ENCODE measurements around the gene EPC1.

EPC1 gene

DNA sequence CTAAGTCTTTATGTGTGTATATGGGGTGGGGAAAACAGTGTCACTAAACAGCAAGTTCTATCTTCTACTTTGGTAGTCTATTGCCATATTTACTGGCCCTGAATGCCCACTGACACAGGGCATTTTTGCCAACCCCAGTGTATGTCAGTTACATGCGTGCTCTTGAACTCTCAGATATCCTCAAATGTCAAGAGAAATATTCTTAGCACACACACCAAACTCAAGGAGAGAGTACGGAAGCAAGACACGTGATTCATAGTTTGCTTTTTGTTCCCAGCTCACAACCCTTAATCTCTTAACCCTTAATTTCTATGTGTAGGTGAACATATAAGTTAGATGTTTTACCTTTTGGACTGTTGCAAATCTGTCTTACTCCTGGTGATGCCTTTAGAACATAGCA, 39.3 kb downstream of the EPC1 start:
- H3K9me3 ChIP-seq: no peaks in the 10 kb centered on the region
- H3K36me3 ChIP-seq: peaks cover 8% of the 10 kb centered on the region; the same call in 1 of the 2 replicates
- TF ChIP-seq, protein P1, sequence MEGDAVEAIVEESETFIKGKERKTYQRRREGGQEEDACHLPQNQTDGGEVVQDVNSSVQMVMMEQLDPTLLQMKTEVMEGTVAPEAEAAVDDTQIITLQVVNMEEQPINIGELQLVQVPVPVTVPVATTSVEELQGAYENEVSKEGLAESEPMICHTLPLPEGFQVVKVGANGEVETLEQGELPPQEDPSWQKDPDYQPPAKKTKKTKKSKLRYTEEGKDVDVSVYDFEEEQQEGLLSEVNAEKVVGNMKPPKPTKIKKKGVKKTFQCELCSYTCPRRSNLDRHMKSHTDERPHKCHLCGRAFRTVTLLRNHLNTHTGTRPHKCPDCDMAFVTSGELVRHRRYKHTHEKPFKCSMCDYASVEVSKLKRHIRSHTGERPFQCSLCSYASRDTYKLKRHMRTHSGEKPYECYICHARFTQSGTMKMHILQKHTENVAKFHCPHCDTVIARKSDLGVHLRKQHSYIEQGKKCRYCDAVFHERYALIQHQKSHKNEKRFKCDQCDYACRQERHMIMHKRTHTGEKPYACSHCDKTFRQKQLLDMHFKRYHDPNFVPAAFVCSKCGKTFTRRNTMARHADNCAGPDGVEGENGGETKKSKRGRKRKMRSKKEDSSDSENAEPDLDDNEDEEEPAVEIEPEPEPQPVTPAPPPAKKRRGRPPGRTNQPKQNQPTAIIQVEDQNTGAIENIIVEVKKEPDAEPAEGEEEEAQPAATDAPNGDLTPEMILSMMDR (IDR thresholded peaks at IDR 0.05; ENCODE audit: low read depth, low read length): no peak
- H3K27me3 ChIP-seq: no peaks in the 10 kb centered on the region
- DNase-seq: no peak
- no peak overlapping the region for H3K4me3 ChIP-seq (ENCODE audit: low read depth, low read length)
- H3K4me1 ChIP-seq: 0 out of 2 replicates have a peak, but pooled peaks cover under 1% of the 10 kb centered on the region

DNA sequence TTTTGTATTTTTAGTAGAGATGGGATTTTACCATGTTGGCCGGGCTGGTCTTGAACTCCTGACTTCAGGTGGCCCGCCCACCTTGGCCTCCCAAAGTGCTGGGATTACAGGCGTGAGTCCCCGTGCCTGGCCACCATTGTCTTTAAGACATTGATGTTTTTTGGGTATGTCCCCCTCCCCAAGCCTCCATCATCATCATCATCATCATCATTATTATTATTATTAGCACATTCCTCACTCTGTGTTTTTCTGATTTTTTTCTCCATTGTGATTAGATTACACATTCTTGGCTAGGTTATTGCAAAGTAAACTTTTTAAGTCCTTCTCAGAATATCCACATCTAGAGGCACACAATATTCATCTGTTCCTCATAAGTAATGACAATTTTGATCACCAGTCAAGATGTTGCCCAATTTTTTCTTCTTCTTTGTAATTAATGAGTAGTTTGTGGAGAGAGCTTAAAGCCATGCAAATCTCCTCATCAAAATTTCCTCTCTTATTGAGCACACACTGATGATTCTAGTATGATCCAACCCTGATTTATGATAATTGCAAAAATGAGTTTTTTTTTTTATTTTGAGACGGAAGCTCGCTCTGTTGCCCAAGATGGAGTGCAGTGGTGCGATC, 47.5 kb downstream of the EPC1 start:
- no peaks in the 10 kb centered on the region for H3K9me3 ChIP-seq
- DNase-seq: no peak
- TF ChIP-seq, protein P1 (IDR thresholded peaks at IDR 0.05; ENCODE audit: low read depth, low read length): no peak
- H3K4me1 ChIP-seq: no peaks in the 10 kb centered on the region
- H3K4me3 ChIP-seq (ENCODE audit: low read depth, low read length): no peak overlapping the region
- H3K27me3 ChIP-seq: no peaks in the 10 kb centered on the region
- H3K36me3 ChIP-seq: peaks cover 5% of the 10 kb centered on the region; the same call in 1 of the 2 replicates

DNA sequence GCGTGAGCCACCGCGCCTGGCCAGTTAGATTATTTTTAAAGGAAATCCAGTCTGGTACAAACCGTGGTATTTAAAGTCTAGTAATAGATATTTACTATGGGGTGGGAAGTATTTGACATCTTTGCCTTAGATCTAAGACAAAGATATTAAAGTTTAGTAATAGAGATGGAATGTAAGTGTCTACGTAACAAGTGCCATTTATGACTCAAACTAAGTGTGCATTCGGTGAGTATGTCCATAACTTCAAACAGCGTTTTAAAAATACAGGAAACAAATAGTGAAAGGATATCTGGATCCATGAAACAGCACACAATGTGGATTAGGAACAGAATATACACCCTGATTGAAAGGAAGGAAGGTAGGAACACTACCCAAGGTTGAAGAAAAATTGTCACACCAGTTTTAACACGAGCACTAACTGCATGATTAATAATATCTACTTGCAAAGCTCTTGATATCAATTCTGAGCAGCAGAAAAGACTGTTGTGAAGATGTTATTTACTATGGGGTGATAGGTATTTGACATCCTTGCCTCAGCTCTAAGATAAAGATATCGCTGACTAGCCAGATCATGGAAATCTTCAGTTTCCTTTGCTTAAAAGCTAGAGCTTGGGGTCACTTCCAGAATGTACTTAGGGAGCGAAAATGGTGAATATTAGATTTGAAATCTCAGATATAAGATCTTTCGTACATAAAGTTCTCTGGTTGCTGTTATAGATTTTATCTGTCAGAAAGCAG, 48.7 kb downstream of the EPC1 start:
- Histone ChIP-seq H3K27me3 (no peaks in the 10 kb centered on the region), H3K36me3 (no peaks in the 10 kb centered on the region; the same call in 1 of the 2 replicates), H3K9me3 (no peaks in the 10 kb centered on the region), H3K4me1 (no peaks in the 10 kb centered on the region; the same call in 1 of the 2 replicates), H3K4me3 (ENCODE audit: low read depth, low read length) (no peak overlapping the region)
- DNase-seq: no peak
- TF ChIP-seq, protein P1 (IDR thresholded peaks at IDR 0.05; ENCODE audit: low read depth, low read length): no peak

DNA sequence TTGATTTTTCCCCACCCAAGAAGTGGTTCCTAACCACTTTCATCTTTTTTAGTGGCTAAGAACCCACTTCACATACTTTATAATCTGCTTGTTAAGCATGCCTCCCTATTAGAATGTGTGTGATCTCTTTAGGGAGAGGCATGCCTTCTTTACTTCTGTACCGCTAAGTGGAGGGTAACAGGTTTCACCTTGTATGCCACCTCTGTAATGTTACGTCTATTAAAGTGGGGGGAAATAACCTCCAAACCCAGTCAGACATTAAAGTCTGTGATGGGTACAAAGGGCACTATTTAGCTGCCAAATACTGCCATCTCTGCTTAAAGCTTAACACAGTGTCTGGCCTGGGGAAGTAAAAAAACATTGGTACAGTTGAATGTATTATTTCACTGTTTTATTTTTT, 51.9 kb downstream of the EPC1 start:
- no peaks in the 10 kb centered on the region for H3K9me3 ChIP-seq
- no peak overlapping the region for H3K4me3 ChIP-seq (ENCODE audit: low read depth, low read length)
- no peak for DNase-seq
- H3K27me3 ChIP-seq: no peaks in the 10 kb centered on the region
- H3K4me1 ChIP-seq: no peaks in the 10 kb centered on the region; the same call in 1 of the 2 replicates
- H3K36me3 ChIP-seq: peaks cover 5% of the 10 kb centered on the region
- TF ChIP-seq, protein P1 (IDR thresholded peaks at IDR 0.05; ENCODE audit: low read depth, low read length): no peak

DNA sequence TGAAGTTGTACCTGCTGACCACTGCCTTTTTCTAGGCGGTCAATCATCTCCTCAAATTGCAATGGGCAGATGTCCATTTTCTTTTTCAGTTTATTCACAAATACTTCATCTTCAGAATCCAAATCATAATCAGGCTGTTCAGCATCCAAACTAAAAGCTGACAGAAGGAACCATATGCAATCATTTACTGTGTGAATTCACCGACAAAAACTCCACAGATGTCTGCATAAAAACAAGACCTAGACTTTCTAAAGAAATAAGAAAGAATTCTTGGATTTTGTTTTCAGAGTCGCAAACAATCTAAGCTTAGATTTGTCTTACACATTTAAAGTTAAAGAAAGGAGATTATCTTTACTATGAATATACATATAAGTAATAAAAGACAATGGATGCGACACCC, 53.4 kb downstream of the EPC1 start:
- no peak overlapping the region for H3K4me3 ChIP-seq (ENCODE audit: low read depth, low read length)
- TF ChIP-seq, protein P1 (IDR thresholded peaks at IDR 0.05; ENCODE audit: low read depth, low read length): no peak
- no peak for DNase-seq
- H3K27me3 ChIP-seq: no peaks in the 10 kb centered on the region
- peaks cover 9% of the 10 kb centered on the region for H3K36me3 ChIP-seq
- no peaks in the 10 kb centered on the region; the same call in 1 of the 2 replicates for H3K4me1 ChIP-seq
- no peaks in the 10 kb centered on the region for H3K9me3 ChIP-seq

DNA sequence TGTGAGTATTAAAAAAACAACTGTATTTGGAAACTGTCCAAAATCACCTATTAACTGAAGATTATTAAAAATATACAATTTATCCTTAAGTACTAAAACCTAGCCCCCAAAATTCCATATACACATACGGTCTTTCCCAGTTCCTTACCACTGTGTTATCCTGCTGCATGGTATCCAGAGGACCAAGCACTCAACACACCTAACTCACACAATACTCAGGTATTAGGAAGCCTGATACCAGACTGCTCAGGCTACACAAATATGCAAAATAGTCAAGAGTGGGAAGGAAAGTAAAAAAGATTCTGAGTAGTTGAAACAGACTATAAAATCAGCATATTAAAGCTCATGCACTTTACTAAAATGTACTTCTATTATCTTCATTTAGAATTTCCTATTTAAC, 67.2 kb downstream of the EPC1 start:
- Histone ChIP-seq H3K4me1 (no peaks in the 10 kb centered on the region), H3K9me3 (no peaks in the 10 kb centered on the region), H3K27me3 (no peaks in the 10 kb centered on the region), H3K4me3 (ENCODE audit: low read depth, low read length) (no peak overlapping the region), H3K36me3 (peaks cover 15% of the 10 kb centered on the region)
- DNase-seq: no peak
- TF ChIP-seq, protein P1 (IDR thresholded peaks at IDR 0.05; ENCODE audit: low read depth, low read length): no peak

Data from BE2C (cell line).